HEK293 (cell line): Measurements from ENCODE around the gene KCP.

ENCODE experiments used
- CTCF ChIA-PET: fragments of 350-600 bp; formaldehyde crosslinking; extraction: SDS; loops from one replicate; lab custom pipeline; 2021; ENCODE audit warnings: antibody characterized with exemption; lab: Yijun Ruan, JAX
- POLR2A ChIA-PET: fragments of 300-600 bp; formaldehyde crosslinking; extraction: SDS; loops from one replicate; lab custom pipeline; 2020; ENCODE audit warnings: antibody characterized with exemption, inconsistent platforms; lab: Yijun Ruan, JAX
- H3K27ac ChIP-seq: fragments of 200-500 bp; sonication (Bioruptor generic); 2 replicates; pipeline ENCODE4 v1.5.1; 2014; ENCODE audit warnings: low read depth, low read length, control low read depth, inconsistent platforms; ENCODE audit errors: extremely low read depth
- H3K36me3 ChIP-seq, 2 experiments: fragments of 200-500 bp in 1 of 2; sonication (Bioruptor generic) in 1 of 2; 1 replicate in 1 of 2; 2 replicates in 1 of 2; pipeline ENCODE4 v1.5.1; 2014 to 2017; ENCODE audit warnings: inconsistent platforms in 2 of 2, low read length in 2 of 2; ENCODE audit not compliant: control insufficient read depth in 2 of 2, insufficient read depth in 1 of 2
- H3K4me1 ChIP-seq: fragments of 200-500 bp; sonication (Bioruptor generic); 2 replicates; pipeline ENCODE4 v1.5.1; 2014; ENCODE audit warnings: mild to moderate bottlenecking, low read length, inconsistent platforms; ENCODE audit not compliant: control insufficient read depth, insufficient read depth
- H3K4me3 ChIP-seq: 2 replicates; pipeline ENCODE4 v1.5.1; 2011; ENCODE audit warnings: low read depth, mild to moderate bottlenecking, control low read depth, low read length, moderate library complexity
- H3K9me3 ChIP-seq: fragments of 200-500 bp; sonication (Bioruptor generic); 2 replicates; pipeline ENCODE4 v1.5.1; 2014; ENCODE audit warnings: low read depth, low read length, inconsistent platforms; ENCODE audit not compliant: control insufficient read depth, insufficient read depth
- GLIS1 ChIP-seq: fragments of 450-650 bp; formaldehyde crosslinking; IDR thresholded peaks from 2 replicates; pipeline ENCODE4 v1.5.1; 2016; ENCODE audit warnings: missing biosample characterization, missing genetic modification characterization
- HIC1 ChIP-seq: fragments of 450-650 bp; formaldehyde crosslinking; IDR thresholded peaks from 2 replicates; pipeline ENCODE4 v1.5.1; 2016; ENCODE audit warnings: missing biosample characterization, missing genetic modification characterization
- HOXC10 ChIP-seq: sonication (generic); formaldehyde crosslinking; IDR thresholded peaks from 2 replicates; pipeline ENCODE4 v1.8.1; 2023; ENCODE audit warnings: mild to moderate bottlenecking, missing genetic modification reagents
- PBX3 ChIP-seq: sonication (generic); formaldehyde crosslinking; IDR thresholded peaks from 2 replicates; pipeline ENCODE4 v1.8.1; 2022; ENCODE audit warnings: mild to moderate bottlenecking, moderate library complexity, missing genetic modification reagents
- SALL2 ChIP-seq: fragments of 450-650 bp; formaldehyde crosslinking; IDR thresholded peaks from 2 replicates; pipeline ENCODE4 v1.5.0; 2017; ENCODE audit warnings: missing biosample characterization, mild to moderate bottlenecking, missing genetic modification characterization, borderline replicate concordance
- SCRT1 ChIP-seq: fragments of 450-650 bp; formaldehyde crosslinking; IDR thresholded peaks from 2 replicates; pipeline ENCODE4 v1.5.1; 2016; ENCODE audit warnings: missing biosample characterization, missing genetic modification characterization, borderline replicate concordance
- YY2 ChIP-seq: fragments of 450-650 bp; formaldehyde crosslinking; IDR thresholded peaks from 2 replicates; pipeline ENCODE4 v1.5.1; 2016; ENCODE audit warnings: missing biosample characterization, missing genetic modification characterization
- ZBTB44 ChIP-seq: fragments of 450-650 bp; IDR thresholded peaks from 2 replicates; pipeline ENCODE4 v1.5.1; 2018; ENCODE audit warnings: missing biosample characterization, mild to moderate bottlenecking, missing genetic modification characterization
- ZEB2 ChIP-seq: fragments of 450-650 bp; formaldehyde crosslinking; IDR thresholded peaks from 2 replicates; pipeline ENCODE4 v1.5.1; 2016; ENCODE audit warnings: missing biosample characterization, missing genetic modification characterization
- ZNF132 ChIP-seq: fragments of 450-650 bp; formaldehyde crosslinking; IDR thresholded peaks from 2 replicates; pipeline ENCODE4 v1.5.1; 2017; ENCODE audit warnings: missing biosample characterization, missing genetic modification characterization, borderline replicate concordance
- ZNF449 ChIP-seq: fragments of 450-650 bp; formaldehyde crosslinking; IDR thresholded peaks from 2 replicates; pipeline ENCODE4 v1.5.1; 2017; ENCODE audit warnings: missing biosample characterization, mild to moderate bottlenecking, missing genetic modification characterization, moderate library complexity
- ZNF514 ChIP-seq: fragments of 450-650 bp; formaldehyde crosslinking; IDR thresholded peaks from 2 replicates; pipeline ENCODE4 v1.5.1; 2016; ENCODE audit warnings: missing biosample characterization, missing genetic modification characterization
- ZNF555 ChIP-seq: fragments of 450-650 bp; formaldehyde crosslinking; conservative IDR thresholded peaks from 2 replicates; pipeline ENCODE4 v1.5.1; 2017; ENCODE audit warnings: missing biosample characterization, mild to moderate bottlenecking, missing genetic modification characterization, inconsistent platforms
- ZNF558 ChIP-seq: fragments of 450-650 bp; formaldehyde crosslinking; IDR thresholded peaks from 2 replicates; pipeline ENCODE4 v1.5.1; 2016; ENCODE audit warnings: missing biosample characterization, missing genetic modification characterization
- ZNF623 ChIP-seq: fragments of 450-650 bp; formaldehyde crosslinking; IDR thresholded peaks from 2 replicates; pipeline ENCODE4 v1.5.1; 2016; ENCODE audit warnings: missing biosample characterization, missing genetic modification characterization
- ZNF626 ChIP-seq: fragments of 450-650 bp; sonication (Bioruptor Pico); formaldehyde crosslinking; IDR thresholded peaks from 2 replicates; pipeline ENCODE4 v1.5.1; 2018; ENCODE audit warnings: missing biosample characterization, missing genetic modification characterization, inconsistent platforms
- ZNF654 ChIP-seq: fragments of 450-650 bp; formaldehyde crosslinking; IDR thresholded peaks from 2 replicates; pipeline ENCODE4 v1.5.1; 2016; ENCODE audit warnings: low read depth, missing biosample characterization, missing genetic modification characterization
- ZNF660 ChIP-seq: fragments of 450-650 bp; IDR thresholded peaks from 2 replicates; pipeline ENCODE4 v1.5.1; 2018; ENCODE audit warnings: missing biosample characterization, mild to moderate bottlenecking, missing genetic modification characterization
- ZNF76 ChIP-seq: fragments of 450-650 bp; formaldehyde crosslinking; IDR thresholded peaks from 2 replicates; pipeline ENCODE4; 2016; ENCODE audit warnings: low read depth, missing biosample characterization, missing genetic modification characterization, borderline replicate concordance
- ZNF843 ChIP-seq: fragments of 450-650 bp; formaldehyde crosslinking; IDR thresholded peaks from 2 replicates; pipeline ENCODE4 v1.5.1; 2016; ENCODE audit warnings: missing biosample characterization, missing genetic modification characterization

Gene KCP

DNA sequence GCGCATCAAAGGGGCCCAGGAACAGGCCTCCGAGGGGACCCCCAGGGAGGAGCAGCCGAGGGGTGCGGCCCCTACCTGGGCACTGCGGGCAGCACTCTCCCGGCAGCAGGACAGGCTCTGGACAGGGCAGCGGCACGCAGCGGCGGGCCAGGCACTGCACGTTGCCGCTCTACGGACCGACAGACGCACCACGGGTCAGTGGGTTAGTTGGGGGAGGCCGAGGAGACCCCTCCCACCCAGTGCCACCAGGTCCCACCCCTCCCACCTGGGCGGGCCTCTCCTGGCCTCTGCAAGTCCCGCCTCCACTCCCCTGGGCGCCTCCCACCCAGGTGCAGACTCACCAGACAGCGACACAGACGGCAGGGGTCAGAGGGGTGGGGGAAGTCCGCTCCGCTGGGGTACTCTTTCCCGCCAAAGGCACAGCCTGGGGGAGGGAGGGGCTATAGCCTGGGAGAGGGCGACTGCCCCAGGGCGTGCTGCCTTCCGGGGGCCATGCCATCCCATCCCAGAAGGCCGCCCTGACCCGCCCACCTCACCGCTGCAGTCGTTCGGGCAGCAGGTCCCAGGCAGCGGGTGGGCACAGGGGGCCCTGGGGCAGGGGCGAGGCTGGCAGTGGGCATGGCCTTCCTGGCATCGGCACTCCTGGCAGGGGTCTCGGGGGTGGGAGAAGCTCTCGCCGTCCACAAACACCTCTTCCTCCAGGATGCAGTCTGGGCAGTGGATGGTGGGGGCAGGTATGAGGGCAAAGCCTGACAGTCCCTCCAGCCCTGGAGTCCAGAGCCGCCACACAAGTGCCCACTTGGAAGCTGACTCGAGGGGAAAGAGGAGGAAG lies 19.2 kb downstream of the KCP start (continued):
- peak; percentile 87 for TF ChIP-seq HIC1 (tag by site-specific recombination)
- no peak for TF ChIP-seq ZNF555 (tag by site-specific recombination)
- TF ChIP-seq ZNF514 (tag by site-specific recombination) = no peak
- TF ChIP-seq ZEB2 (tag by site-specific recombination) = no peak
- no peak for TF ChIP-seq SALL2 (tag by site-specific recombination)
- no peak for TF ChIP-seq ZBTB44 (tag by site-specific recombination)
- no peak for TF ChIP-seq SCRT1 (tag by site-specific recombination)
- TF ChIP-seq ZNF626 (tag by site-specific recombination) = no peak
- no peak for TF ChIP-seq ZNF843 (tag by site-specific recombination)
- TF ChIP-seq YY2 (tag by site-specific recombination) = no peak
- TF ChIP-seq ZNF623 (tag by site-specific recombination) = no peak
- no peak for TF ChIP-seq ZNF76 (tag by site-specific recombination)
- no peak for TF ChIP-seq PBX3 (CRISPR knock-in tag)

- POLR2A ChIA-PET = no interaction called here
- Histone ChIP-seq H3K9me3 (no peaks in the 10 kb centered on the region), H3K4me3 (no peak overlapping the region), H3K27ac (no peak overlapping the region), H3K36me3 (no peaks in the 10 kb centered on the region), H3K4me1 (no peaks in the 10 kb centered on the region)
- no peak for TF ChIP-seq ZNF132 (tag by site-specific recombination)
- TF ChIP-seq ZNF449 (tag by site-specific recombination) = no peak
- no peak for TF ChIP-seq ZNF654
- TF ChIP-seq ZNF558 (tag by site-specific recombination) = no peak
- no peak for TF ChIP-seq HOXC10
- TF ChIP-seq GLIS1 = no peak
- TF ChIP-seq ZNF660 (tag by site-specific recombination) = no peak
- CTCF ChIA-PET = interaction anchor here (0.5 kb wide), 1 partner anchor 13 kb away, joined by 5 read pairs; no protein-coding TSS in a partner anchor
Measured at GRCh38 chr7:128890306-128891109, 20.0 kb downstream of the KCP start.
